ENCODE data around the gene PHPT1.
"Not testable (repeated sequence)": the region's sequence is repeated elsewhere in the genome, so short reads cannot be mapped to it uniquely, and the experiment has no call there.

GRCh38 chr9:136803009-136803550, 46.1 kb upstream of the PHPT1 start:
- TF ChIP-seq CTCF, TAF1 (CRISPR knock-in tag; IDR thresholded peaks at IDR 0.05): not testable (repeated sequence)

Measured in HepG2 (cell line).